Suppressor macrophage treated with lipopolysaccharide for 1 hour (primary cell): ENCODE data around the gene MMP8.

ENCODE experiments used
- DNase-seq, 3 donors: peaks; one replicate each; pipeline ENCODE4 v3.0.0-alpha.2; 2020 to 2022

The MMP8 gene

DNA sequence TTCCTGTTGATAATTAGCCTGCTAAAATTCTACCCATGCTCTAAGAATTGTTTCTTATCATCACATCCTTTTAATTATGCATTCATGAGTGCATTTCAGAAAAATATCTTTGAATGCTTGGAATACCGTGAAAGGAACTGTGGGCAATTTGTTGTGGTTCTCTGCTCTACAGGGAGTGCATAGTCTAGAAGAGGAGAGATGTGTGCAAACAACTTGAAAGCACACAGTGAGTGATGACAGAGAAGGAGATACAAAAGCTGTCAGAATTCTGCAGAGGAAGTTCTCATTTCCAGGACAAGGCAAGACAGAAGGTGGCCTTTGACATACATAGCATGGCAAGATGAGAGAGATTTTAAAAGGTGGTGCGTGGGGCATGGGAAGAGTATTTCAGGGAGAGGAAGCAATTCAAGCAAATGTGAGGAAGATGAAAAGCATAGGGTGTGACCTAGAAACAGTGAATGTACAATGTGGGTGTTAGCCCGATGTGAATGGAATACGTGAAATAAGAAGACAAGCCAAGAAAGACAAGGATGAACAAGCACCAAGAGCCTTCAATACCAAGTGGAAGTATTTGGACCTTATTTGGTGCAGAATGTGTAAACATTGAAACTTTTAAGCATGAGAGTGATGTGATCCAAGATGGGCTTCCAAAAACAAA lies 5.0 kb downstream of the MMP8 start:
- no peak for DNase-seq

DNA sequence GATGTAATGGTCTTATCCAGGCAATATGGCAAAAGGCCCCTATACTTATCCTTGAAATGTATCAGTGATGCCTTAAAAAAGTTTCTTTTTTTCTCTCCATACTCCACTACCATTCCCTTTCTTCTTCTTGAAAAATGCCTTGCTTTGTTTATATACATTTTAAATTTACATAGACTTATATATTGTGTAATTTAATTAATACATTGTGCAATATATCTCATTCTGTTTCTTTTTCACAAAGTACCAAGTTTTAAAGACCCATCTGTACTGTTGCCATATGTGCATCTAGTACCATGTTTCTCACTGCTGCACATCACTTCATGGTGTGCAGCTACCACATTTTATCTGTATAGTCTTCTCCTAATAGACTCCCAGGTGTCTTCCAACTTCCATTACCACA lies 7.5 kb downstream of the MMP8 start:
- DNase-seq, result no peak

DNA sequence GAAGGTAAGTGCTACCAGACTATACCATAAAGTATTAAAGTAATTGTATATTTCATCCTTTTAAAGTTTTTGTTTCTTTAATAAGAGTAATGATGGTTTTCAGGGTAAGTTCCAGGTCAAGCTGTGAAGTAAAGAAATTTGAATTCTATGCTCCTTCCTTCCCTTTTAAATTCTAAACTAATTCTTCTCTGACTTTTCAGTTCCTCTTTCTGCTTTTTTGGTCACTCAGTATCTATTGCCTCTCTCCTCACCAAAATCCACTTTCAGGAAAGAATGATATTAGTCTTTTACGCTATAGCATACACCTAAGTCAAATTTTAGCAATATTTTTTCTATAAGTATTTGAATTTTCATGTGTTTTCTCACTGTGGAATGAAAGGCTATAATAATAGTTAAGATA lies 8.2 kb downstream of the MMP8 start:
- DNase-seq, result peak in 2 of 3 donors; percentile 28 to 59

DNA sequence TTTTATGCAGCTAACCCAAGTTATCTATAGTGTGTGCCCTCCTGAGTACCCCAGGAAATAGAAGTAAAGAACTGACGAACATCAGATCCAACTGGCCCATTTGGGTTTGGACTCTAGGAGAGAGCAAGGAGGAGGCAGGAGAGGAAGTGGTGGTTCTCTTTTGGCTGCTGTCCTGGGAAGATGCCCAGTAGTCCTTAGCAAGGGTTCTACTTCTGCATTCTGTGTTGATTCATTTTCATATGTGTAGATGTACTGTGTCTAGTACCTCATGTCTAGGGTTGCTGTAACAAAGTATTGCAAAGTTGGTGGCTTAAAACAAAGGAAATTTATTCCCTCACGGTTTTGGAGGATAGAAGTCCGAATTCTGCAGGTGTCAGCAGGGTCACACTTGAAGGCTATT lies 12.6 kb downstream of the MMP8 start:
- DNase-seq, result peak; percentile 71 to 85 (median 74)

DNA sequence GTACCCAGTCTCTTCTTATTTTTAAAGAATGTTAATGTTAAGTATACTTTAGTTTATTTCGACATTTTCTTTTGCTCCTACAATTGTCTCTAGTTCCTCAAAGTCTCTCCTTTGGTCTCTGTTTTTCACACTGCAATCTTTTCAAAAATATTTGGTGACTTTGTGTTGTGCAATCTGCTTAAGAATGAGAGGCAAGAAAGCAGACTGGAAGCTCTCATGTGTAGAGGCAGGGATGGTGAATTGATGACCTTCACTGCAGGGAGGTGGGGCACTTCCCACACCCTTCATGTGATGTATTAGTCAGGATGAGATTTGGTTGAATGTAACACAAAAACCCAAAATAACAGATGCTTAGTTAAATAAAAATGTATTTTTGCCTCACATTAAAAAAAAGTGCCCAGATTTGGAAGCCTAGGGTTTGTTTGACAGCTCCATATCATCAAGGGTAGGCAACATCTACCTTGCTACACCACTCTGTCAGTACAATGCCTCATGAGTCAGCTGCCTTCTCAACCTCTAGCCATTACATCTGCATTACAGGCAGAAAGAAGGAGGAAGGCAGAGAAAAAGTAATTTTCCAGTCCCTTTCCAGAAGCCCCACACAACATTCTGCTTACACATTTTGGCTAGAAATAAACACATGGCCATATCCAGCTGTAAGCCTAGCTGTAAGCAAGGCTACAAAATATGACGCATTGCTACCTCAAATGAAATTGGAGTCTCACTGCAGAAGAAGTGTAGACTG lies 15.4 kb downstream of the MMP8 start:
- peak; percentile 74 to 86 (median 84) for DNase-seq

DNA sequence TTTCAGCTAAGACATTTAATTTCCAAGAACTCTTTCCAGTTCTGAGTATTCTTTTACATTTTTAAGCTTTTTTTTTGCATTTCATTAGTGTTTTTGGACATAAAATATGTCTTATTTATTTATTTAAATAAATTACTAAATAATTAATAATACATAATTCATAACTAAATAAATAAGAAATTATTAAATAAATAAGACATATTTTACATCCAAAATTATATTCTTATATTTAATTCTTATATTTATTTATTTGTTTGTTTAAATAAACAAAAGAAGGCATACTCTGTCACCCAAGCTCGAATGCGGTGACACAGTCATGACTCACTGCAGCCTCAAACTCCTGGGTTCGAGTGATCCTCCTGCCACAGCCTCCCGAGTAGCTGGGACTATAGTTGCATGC lies 16.1 kb downstream of the MMP8 start:
- DNase-seq, result no peak

DNA sequence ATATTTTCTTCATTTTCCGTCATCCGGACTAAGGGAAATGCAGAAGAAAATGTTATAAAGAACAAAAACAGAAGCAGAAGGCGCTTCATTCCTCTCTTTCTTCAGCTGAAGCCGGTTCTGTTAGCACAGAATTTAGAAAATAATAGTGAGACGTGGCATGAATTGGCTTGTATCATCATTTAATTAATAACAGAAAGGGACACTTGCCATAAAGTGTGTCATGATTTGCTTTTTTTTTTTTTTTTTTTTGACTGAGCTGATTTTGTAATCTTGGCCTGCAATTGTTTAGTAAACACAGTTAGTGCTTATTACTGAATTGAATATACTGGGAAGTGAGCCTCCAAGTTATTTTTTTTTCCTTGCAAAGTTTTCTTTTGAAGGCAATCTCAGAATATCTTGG lies 19.1 kb downstream of the MMP8 start, which contains the start of gene MMP27:
MMP27 (minus strand) TSS at position 144 of the 400 bp plus-strand sequence; CDS start at position 89, 55 bp downstream.
- no peak for DNase-seq

DNA sequence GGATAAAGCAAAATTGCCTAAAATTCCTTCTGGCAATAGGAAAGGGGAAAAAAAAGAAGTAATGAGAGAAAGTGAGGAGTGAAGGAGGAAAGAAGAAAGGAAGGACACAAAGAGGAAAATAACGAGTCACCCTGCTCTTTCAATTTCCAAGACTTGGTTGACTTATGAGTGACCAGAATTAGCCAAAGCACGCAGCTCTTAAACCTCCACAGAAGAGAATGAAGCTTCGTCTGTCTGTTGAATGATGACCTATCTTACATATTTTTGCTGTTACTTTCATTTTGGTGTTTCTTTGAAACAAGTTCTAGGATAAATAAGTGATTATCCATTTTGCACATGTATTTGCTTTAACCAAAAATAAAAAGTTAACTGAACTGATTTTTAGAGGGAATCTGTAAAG lies 19.9 kb downstream of the MMP8 start:
- DNase-seq, result no peak

DNA sequence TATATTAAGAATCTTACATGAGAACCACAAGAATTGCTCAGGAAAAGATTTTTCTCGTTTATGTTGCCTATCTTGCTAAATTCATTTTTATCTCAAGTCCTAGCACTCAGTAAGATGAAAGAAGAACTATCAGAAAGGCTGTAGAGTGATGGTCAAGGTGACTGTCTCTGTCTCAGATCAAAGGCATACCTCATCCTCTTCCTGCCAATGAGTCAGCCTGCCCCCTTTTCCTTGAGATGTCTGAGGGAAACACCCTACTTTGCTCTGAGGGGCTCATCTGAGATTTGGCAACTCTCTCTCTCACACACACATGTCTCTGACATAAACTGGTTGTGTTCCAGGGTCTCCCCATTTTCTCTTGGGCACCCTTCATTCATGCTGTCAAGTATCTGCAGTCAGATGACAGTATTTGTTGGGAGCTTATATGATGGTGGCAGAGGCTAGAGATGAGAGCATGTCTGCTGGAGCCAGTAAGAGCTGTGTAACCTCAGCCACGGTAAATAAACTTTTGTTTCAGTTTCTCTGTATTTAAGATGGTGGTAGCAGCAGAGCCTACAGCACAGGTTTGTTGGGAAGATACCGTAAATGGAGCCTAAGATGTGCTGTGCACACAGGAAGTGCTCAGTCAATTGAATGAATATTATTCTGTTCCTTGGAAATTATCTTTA lies 20.8 kb downstream of the MMP8 start:
- DNase-seq, result no peak

DNA sequence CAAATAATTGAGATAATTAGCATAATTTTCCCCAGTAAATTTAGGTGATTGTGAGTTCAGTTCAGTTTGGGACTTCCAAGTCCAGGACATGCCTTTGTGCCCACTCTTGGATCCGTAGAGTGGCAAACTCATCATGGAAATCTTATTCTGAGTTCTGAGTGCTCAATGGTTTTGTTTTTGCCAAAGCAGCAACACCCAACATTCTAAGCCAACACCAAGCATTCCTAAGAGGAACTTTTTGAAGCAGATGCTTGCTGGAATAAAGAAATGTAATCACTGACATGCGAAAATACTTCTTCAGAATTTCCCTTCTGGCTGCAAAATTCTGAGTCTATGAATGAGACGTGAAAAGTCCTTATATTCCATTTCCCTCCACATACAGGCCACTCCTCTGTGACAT lies 29.6 kb downstream of the MMP8 start:
- DNase-seq, result no peak

DNA sequence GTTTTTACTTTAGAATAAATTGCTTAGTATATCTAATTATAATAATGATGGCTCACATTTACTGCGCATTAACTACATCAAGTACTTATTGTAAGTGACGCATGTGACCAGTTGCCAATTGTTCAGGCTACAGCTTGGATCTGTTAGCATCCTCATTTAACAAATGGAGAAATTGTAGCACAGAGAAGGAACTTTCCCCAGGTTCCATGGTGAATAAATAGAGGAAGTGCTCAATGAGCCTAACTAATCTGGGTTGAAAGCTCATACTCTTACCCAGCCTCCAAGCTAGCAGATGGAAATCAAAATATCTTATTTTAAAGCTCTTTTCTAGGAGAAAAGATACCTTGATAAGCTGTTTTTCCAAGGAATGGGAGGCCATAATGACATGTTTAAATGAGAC lies 39.0 kb downstream of the MMP8 start:
- DNase-seq, result peak; percentile 50 to 75 (median 74)

DNA sequence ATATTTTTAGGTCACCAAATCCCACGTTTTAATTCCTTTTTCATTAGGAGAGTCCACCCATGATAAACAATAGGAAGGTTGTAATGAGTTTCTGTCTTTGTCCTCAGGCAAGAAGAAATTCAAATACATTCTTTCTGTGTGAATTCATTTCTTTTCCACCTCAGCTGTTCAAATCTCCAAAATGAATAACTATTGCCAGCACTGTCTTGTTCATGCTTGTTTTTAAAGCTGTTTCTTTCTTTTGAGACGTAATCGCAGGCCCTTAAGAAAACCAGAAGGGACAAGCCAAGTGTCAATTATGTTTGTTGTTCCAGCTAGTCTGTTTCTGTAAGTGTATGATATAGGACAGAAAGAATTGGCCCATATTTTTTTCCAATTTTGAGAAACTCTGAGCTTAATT lies 39.4 kb downstream of the MMP8 start:
- no peak for DNase-seq

DNA sequence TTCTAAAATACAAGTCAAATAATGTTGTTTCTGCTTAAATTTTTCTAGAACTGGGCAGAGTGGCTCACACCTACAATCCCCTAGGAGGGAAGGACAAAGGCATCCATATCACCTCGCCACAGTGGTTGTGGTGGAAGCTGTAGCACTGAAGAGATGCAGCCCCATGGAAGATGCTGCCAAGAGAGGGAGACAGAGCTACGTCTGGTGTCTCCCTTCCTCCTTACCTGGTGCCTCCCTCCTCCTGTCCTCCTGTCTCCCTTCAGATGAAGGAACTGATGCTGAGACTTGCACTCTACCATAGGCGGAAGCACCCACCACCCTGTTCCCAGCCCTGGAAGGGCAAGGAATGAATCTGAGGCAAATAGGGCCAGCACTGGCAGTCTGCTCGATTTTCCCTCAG lies 41.5 kb downstream of the MMP8 start:
- DNase-seq, result no peak

DNA sequence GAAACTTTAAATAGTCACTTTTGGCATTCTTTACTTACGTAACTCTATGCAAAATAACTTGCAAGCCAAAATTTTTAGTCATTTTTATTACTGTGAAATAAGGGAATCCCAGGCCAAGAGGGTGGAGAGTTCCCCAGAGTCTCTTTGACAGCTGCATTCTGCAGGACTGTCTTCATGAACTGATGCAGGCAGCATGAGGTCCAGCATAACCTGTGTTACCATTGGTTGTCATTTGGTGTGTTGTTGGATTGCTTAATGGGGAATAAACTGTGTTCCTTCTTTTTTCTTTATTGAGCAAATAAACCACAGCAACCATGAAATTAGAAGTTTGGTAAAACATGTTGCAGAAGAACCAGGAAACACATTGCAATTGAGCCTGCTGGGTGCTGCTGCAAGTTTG lies 43.8 kb downstream of the MMP8 start:
- DNase-seq, result peak; percentile 83 to 92 (median 83)

DNA sequence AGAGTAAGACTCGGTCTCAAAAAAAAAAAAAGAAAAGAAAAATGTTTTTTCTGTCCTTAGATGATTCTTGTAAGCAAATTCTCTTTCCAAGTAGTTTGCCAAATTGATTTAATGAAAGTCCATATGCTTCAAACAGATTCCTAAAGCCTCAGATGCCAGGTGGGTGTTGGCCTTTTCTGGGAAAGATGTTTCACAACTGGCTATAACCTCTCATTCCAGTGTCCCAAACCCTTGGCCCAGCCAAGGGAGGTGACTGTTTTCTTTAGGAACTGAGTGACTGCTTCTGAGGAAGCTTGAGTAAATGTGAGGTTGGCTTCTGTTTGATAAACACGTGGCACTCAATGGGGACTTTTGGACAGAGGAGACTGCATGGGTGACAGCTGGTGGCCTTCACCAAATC lies 46.7 kb downstream of the MMP8 start:
- no peak for DNase-seq

DNA sequence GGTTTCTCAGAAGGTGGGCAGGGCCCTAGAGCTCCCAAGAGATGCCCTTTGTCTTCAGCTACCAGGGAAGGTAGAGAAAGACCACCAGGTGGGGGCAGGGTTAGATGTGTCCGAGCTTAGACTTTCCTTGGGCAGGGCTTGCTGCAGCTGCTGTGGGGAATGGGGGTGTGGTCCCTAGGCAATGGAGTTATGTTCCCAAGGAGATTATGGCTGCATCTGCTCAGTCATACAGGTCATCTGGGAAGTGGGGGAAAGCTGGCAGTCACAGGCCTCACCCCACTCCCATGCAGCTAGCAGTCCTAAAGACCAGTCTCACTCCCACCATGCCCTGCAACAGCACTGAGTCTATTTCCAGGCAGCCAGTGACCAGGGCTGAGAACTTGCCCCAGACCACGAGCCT lies 48.7 kb downstream of the MMP8 start:
- no peak for DNase-seq

DNA sequence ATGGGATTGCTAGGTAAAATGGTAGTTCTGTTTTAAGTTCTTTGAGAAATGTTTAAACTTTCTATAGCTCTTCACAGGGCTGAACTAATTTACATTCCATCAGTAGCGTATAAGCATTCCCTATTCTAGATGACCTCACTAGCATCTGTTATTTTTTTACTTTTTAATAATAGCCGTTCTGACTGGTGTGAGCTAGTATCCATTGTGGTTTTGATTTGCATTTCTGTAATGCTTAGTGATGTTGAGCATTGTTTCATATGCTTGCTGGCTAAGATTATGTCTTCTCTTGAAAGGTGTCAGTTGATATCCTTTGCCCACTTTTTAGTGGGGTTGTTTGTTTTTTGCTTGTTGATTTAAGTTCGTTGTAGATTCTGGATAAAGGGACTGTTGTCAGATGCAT lies 55.1 kb downstream of the MMP8 start:
- DNase-seq, result no peak

DNA sequence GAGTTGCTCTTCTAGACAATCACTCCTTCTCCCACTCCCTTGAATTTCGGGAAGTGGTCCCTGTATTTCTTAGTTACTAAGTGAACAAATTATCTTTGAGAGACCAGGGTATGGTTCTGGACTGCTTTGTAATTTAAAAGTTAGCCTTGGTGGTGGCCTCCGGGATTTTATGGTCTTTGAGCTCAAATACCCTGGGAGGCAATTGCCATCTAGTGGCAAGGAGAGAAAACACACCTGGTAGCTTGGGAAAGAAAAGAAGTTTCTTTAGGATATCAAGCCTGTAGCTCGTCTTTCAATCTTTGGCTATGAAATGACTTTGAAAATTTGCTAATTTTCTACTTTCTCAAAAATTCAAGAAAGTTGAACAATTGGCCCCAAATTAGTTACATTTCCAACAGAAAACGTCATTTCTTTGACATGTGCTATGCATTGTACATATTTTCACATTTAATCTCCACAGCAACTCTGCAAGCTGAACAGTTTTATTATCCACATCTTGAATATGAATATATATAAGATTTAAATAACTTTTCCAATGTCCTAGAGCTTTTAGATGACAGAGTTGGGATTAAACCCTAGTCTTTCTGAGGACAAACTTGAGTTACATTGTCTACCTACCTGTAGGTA lies 58.3 kb downstream of the MMP8 start:
- DNase-seq, result peak; percentile 65 to 80 (median 70)

DNA sequence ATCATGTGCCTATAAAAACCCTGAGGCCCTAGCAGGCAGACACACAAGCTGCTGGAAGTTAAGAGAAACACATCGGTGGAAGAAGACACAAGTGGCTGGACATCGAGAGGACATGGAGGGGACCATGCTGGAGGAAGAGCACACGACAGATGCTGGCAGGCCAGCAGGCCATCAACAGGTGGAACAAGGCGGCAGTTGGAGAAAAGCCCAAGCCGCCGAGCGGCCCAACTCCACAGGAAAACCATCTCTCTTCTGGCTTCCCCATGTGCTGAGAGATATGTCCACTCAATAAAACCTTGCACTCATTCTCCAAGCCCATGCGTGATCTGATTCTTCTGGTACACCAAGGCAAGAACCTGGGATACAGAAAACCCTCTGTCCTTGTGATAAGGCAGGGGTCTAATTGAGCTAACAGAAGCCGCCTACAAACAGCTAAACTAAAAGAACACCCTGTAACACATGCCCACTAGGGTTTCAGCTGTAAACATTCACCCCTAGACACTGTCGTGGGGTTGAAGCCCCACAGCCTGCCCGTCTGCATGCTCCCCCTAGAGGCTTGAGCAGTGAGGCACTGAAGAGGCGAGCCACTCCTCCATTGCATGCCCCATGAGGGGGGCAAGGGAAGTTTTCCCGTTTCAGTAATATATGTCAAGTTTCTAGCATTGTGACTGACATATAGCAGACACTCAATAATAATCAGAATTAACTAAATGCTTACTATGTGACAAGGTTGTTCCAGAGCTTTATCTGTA lies 60.6 kb downstream of the MMP8 start:
- DNase-seq, result peak; percentile 20 to 36 (median 28)

DNA sequence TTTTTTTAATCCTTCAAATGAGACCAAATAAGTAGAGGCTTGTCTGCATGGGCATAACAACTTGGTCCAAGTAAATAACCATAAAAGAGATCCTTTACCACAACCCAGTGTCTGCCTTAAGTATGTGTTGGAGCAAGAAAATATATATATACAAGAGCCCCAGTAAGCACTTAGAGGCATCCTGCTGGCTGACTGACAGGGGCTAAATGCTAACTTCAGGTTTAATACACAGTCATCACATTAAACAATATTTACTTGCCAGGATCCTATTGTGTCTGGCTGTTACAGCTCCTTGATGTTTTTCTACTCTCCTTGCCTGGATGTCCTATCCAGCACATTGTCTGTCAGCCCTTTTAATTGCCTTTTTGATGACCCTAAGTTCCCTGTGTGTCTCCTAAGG lies 62.1 kb downstream of the MMP8 start:
- no peak for DNase-seq
